ENCODE data around the gene TRIO.

TRIO gene

DNA sequence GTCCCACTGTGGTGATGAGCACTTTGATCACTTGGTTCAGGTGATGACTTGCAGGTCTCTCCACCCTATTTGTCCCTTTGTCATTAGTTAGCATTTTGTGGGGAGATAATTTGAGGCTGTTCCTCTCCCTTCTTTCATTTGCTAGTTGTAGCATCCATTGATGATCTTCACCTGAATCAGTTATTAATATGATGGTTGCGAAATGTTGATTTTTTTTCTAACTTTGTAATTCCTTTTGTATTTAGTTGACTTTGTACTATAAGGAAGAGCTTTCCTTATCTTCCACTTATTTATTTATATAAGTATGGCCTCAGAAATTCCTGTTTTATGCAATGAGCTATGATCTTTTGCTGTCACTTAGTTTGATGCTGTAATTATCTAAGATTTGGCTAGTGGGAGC, 12.6 kb downstream of the TRIO start:
- H3K79me1 ChIP-seq (ENCODE audit: low read length): peaks cover 18% of the 10 kb centered on the region

DNA sequence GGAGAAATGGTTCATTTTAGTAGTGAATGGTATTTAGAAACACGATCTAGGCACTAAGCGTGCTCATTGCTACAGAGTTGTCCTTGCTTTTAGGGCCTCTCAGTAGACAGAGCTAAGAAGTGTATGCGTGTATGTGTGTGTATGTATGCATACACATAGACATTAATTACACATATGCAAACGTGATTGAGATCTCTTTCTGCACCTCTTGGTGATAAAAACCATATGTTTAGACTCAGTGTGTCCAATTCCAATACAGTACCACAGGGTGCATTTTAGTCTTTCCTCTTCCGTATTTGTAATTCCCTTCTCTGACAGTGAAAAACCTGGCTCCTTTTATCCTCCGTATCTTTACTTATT, 13.1 kb downstream of the TRIO start:
- no peak overlapping the region for H2BK12ac ChIP-seq (ENCODE audit: low read length)
- H3K27ac ChIP-seq (ENCODE audit: low read depth, low read length): peak overlapping the region; percentile 61
- WGBS (ENCODE audit: extremely low coverage, insufficient coverage, insufficient read length): no CpG with 5 or more reads among the region's 6 CpGs
- H3K23ac ChIP-seq (ENCODE audit: low read length): no peak overlapping the region
- H2BK5ac ChIP-seq (ENCODE audit: low read depth, low read length, poor library complexity): no peak overlapping the region
- H3K9ac ChIP-seq (ENCODE audit: low read length): no peak overlapping the region
- H3K18ac ChIP-seq (ENCODE audit: low read length): no peak overlapping the region
- H3K14ac ChIP-seq (ENCODE audit: low read length): no peak overlapping the region
- H3K9me3 ChIP-seq (ENCODE audit: insufficient read depth, low read depth, low read length): no peaks in the 10 kb centered on the region
- H2AFZ ChIP-seq (ENCODE audit: insufficient read depth, low read length, poor library complexity): no peak overlapping the region
- H3K4me1 ChIP-seq (ENCODE audit: control insufficient read depth in 1 of 2, insufficient read depth in 2 of 2, low read length in 2 of 2): peaks cover 29 to 42% of the 10 kb centered on the region in 2 experiments
- no peaks in the 10 kb centered on the region for H3K27me3 ChIP-seq (ENCODE audit: insufficient read depth, low read length)
- no peak overlapping the region for H4K12ac ChIP-seq (ENCODE audit: low read depth, low read length)
- H3K4ac ChIP-seq (ENCODE audit: low read depth, low read length): peak overlapping the region; percentile 12
- DNase-seq: no peak
- no peak overlapping the region for H2BK120ac ChIP-seq (ENCODE audit: insufficient read depth, low read length, poor library complexity)
- H3K79me1 ChIP-seq (ENCODE audit: low read length): peaks cover 18% of the 10 kb centered on the region
- H2AK5ac ChIP-seq (ENCODE audit: low read length): no peak overlapping the region
- H3K36me3 ChIP-seq (ENCODE audit: control insufficient read depth in 1 of 2, insufficient read depth in 2 of 2, low read length in 2 of 2): no peaks in the 10 kb centered on the region
- H3K79me2 ChIP-seq (ENCODE audit: control insufficient read depth, insufficient read depth, low read length, poor library complexity): peaks cover 30% of the 10 kb centered on the region
- no peak overlapping the region for H4K91ac ChIP-seq (ENCODE audit: low read depth, low read length)
- H4K8ac ChIP-seq (ENCODE audit: low read depth, low read length): no peak overlapping the region
- H3K4me3 ChIP-seq (ENCODE audit: low read depth, low read length): no peak overlapping the region
- peak overlapping the region; percentile 61 for H3K4me2 ChIP-seq (ENCODE audit: low read length)

More for the DNA sequence above, 12.6 kb downstream of the TRIO start:
- H2AFZ ChIP-seq (ENCODE audit: insufficient read depth, low read length, poor library complexity): no peak overlapping the region
- H3K23ac ChIP-seq (ENCODE audit: low read length): no peak overlapping the region
- H3K27ac ChIP-seq (ENCODE audit: low read depth, low read length): peak overlapping the region; percentile 61
- H2BK12ac ChIP-seq (ENCODE audit: low read length): peak overlapping the region; percentile 10
- no peak overlapping the region for H4K8ac ChIP-seq (ENCODE audit: low read depth, low read length)
- no peak overlapping the region for H3K18ac ChIP-seq (ENCODE audit: low read length)
- peak overlapping the region; percentile 61 for H3K4me2 ChIP-seq (ENCODE audit: low read length)
- H3K4ac ChIP-seq (ENCODE audit: low read depth, low read length): peak overlapping the region; percentile 77
- H2BK120ac ChIP-seq (ENCODE audit: insufficient read depth, low read length, poor library complexity): no peak overlapping the region
- H3K79me2 ChIP-seq (ENCODE audit: control insufficient read depth, insufficient read depth, low read length, poor library complexity): peaks cover 25% of the 10 kb centered on the region
- no peak overlapping the region for H2AK5ac ChIP-seq (ENCODE audit: low read length)
- H4K91ac ChIP-seq (ENCODE audit: low read depth, low read length): no peak overlapping the region
- no peak overlapping the region for H4K12ac ChIP-seq (ENCODE audit: low read depth, low read length)
- no peaks in the 10 kb centered on the region for H3K36me3 ChIP-seq (ENCODE audit: control insufficient read depth in 1 of 2, insufficient read depth in 2 of 2, low read length in 2 of 2)
- peaks cover 26 to 39% of the 10 kb centered on the region in 2 experiments for H3K4me1 ChIP-seq (ENCODE audit: control insufficient read depth in 1 of 2, insufficient read depth in 2 of 2, low read length in 2 of 2)
- peak overlapping the region; percentile 32 for H3K14ac ChIP-seq (ENCODE audit: low read length)
- WGBS (ENCODE audit: extremely low coverage, insufficient coverage, insufficient read length): no CpG with 5 or more reads among the region's 1 CpG
- H2BK5ac ChIP-seq (ENCODE audit: low read depth, low read length, poor library complexity): no peak overlapping the region
- H3K9me3 ChIP-seq (ENCODE audit: insufficient read depth, low read depth, low read length): no peaks in the 10 kb centered on the region
- no peak overlapping the region for H3K9ac ChIP-seq (ENCODE audit: low read length)
- DNase-seq: no peak
- H3K4me3 ChIP-seq (ENCODE audit: low read depth, low read length): no peak overlapping the region
- H3K27me3 ChIP-seq (ENCODE audit: insufficient read depth, low read length): no peaks in the 10 kb centered on the region

DNA sequence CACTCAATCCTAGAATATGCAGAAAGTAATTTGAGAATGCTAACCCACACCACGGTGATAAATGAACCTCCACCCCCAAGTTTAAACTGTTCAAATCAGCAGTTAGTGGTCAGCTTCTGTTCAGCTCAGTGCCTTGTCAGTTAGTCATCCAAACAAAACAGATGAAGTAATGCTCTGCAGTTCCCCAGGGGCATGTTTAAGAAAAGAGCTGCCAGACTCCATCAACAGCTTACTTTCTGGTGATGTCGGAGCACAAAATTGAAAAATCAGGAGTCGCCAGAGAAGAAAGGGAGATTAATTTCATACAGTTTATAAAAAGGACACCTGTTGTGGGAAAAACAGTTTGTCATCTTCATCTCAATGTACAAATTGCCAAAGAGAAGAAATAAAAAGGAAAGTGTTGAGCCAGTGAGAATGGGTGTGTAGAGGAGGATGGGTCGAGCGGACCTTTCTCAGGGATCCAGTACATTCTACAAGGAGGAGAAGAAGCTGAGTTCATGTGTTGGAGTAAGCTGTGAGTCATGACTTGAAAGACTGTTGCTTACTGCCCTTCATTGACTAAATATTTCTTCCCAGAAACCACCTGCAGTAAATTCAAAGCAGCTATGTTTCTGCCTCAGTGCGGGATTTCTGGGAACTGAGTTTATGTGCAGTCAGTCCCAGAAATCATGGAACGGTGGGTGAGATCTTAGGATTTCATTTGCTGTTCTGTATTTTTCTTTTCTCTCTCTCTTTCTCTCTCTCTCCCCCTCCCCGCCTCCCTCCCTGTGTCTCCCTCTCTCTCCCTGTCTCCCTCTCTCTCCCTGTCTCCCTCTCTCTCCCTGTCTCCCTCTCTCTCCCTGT, 13.7 kb downstream of the TRIO start:
- Histone ChIP-seq H3K4me2 (ENCODE audit: low read length) (peak overlapping the region; percentile 61), H3K9ac (ENCODE audit: low read length) (no peak overlapping the region), H4K12ac (ENCODE audit: low read depth, low read length) (no peak overlapping the region), H3K27me3 (ENCODE audit: insufficient read depth, low read length) (no peaks in the 10 kb centered on the region), H3K79me1 (ENCODE audit: low read length) (peaks cover 18% of the 10 kb centered on the region), H3K23ac (ENCODE audit: low read length) (no peak overlapping the region), H3K79me2 (ENCODE audit: control insufficient read depth, insufficient read depth, low read length, poor library complexity) (peaks cover 34% of the 10 kb centered on the region), H2AK5ac (ENCODE audit: low read length) (no peak overlapping the region), H3K18ac (ENCODE audit: low read length) (peak overlapping the region; percentile 79), H3K27ac (ENCODE audit: low read depth, low read length) (peak overlapping the region; percentile 63), H4K91ac (ENCODE audit: low read depth, low read length) (peak overlapping the region; percentile 10), H4K8ac (ENCODE audit: low read depth, low read length) (no peak overlapping the region), H3K9me3 (ENCODE audit: insufficient read depth, low read depth, low read length) (no peaks in the 10 kb centered on the region), H2AFZ (ENCODE audit: insufficient read depth, low read length, poor library complexity) (no peak overlapping the region), H3K14ac (ENCODE audit: low read length) (peak overlapping the region; percentile 41), H2BK5ac (ENCODE audit: low read depth, low read length, poor library complexity) (peak overlapping the region; percentile 34), H3K4me3 (ENCODE audit: low read depth, low read length) (no peak overlapping the region), H3K4ac (ENCODE audit: low read depth, low read length) (peak overlapping the region; percentile 71), H2BK12ac (ENCODE audit: low read length) (peak overlapping the region; percentile 8), H3K36me3 (ENCODE audit: control insufficient read depth in 1 of 2, insufficient read depth in 2 of 2, low read length in 2 of 2) (no peaks in the 10 kb centered on the region), H2BK120ac (ENCODE audit: insufficient read depth, low read length, poor library complexity) (peak overlapping the region; percentile 2), H3K4me1 (ENCODE audit: control insufficient read depth in 1 of 2, insufficient read depth in 2 of 2, low read length in 2 of 2) (peaks cover 32 to 46% of the 10 kb centered on the region in 2 experiments)
- no CpG with 5 or more reads among the region's 8 CpGs for WGBS (ENCODE audit: extremely low coverage, insufficient coverage, insufficient read length)
- DNase-seq: peak; percentile 75 to 79

DNA sequence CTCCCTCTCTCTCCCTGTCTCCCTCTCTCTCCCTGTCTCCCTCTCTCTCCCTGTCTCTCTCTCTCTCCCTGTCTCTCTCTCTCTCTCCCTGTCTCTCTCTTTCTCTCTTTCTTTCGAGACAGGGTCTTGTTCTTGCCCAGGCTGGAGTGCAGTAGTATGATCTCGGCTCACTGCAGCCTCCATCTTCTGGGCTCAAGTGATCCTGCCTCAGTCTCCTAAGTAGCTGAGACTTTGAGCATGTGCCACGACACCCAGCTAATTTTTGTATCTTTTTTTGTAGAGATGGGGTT, 14.3 kb downstream of the TRIO start:
- Histone ChIP-seq H2AFZ (ENCODE audit: insufficient read depth, low read length, poor library complexity) (no peak overlapping the region), H3K4ac (ENCODE audit: low read depth, low read length) (peak overlapping the region; percentile 71), H2BK5ac (ENCODE audit: low read depth, low read length, poor library complexity) (peak overlapping the region; percentile 34), H3K4me3 (ENCODE audit: low read depth, low read length) (no peak overlapping the region), H3K14ac (ENCODE audit: low read length) (peak overlapping the region; percentile 41), H3K27ac (ENCODE audit: low read depth, low read length) (peak overlapping the region; percentile 63), H4K8ac (ENCODE audit: low read depth, low read length) (no peak overlapping the region), H3K18ac (ENCODE audit: low read length) (peak overlapping the region; percentile 79), H4K12ac (ENCODE audit: low read depth, low read length) (no peak overlapping the region), H4K91ac (ENCODE audit: low read depth, low read length) (peak overlapping the region; percentile 10), H3K79me1 (ENCODE audit: low read length) (peaks cover 18% of the 10 kb centered on the region), H3K23ac (ENCODE audit: low read length) (no peak overlapping the region), H3K9ac (ENCODE audit: low read length) (no peak overlapping the region), H3K79me2 (ENCODE audit: control insufficient read depth, insufficient read depth, low read length, poor library complexity) (peaks cover 35% of the 10 kb centered on the region), H3K9me3 (ENCODE audit: insufficient read depth, low read depth, low read length) (no peaks in the 10 kb centered on the region), H2AK5ac (ENCODE audit: low read length) (no peak overlapping the region), H3K36me3 (ENCODE audit: control insufficient read depth in 1 of 2, insufficient read depth in 2 of 2, low read length in 2 of 2) (no peaks in the 10 kb centered on the region), H2BK12ac (ENCODE audit: low read length) (peak overlapping the region; percentile 4), H3K4me2 (ENCODE audit: low read length) (peak overlapping the region; percentile 61), H2BK120ac (ENCODE audit: insufficient read depth, low read length, poor library complexity) (peak overlapping the region; percentile 52), H3K27me3 (ENCODE audit: insufficient read depth, low read length) (no peaks in the 10 kb centered on the region), H3K4me1 (ENCODE audit: control insufficient read depth in 1 of 2, insufficient read depth in 2 of 2, low read length in 2 of 2) (peaks cover 32 to 48% of the 10 kb centered on the region in 2 experiments)
- WGBS (ENCODE audit: extremely low coverage, insufficient coverage, insufficient read length): no CpG with 5 or more reads among the region's 3 CpGs
- DNase-seq: no peak

Measured in trophoblast cell (in vitro differentiated cells and primary cell).